SK-N-SH (cell line): ENCODE results near the gene CADM1. TPM values are rescaled to one million over a fixed set of nuclear protein-coding genes. Genes with fewer than 3 reads are reported as not detected.

Experiments used
- CTCF ChIA-PET: fragments of 300-600, 350-600 bp; formaldehyde crosslinking; extraction: SDS; loops from one replicate; lab custom pipeline; 2021; lab: Yijun Ruan, JAX
- POLR2A ChIA-PET: fragments of 350-600 bp; sonication (Branson Sonifier 250); formaldehyde crosslinking; extraction: SDS; loops from one replicate; lab custom pipeline; 2020; ENCODE audit warnings: antibody characterized with exemption, inconsistent platforms; lab: Yijun Ruan, JAX
- DNase-seq: peaks from one replicate; pipeline ENCODE4 v3.0.0; 2012
- H2AFZ ChIP-seq: fragments of 200-600 bp; sonication (generic); 2 replicates; pipeline ENCODE4 v1.8.1; 2016; ENCODE audit warnings: antibody characterized with exemption, mild to moderate bottlenecking, low read depth
- H3F3A ChIP-seq: fragments of 200-600 bp; sonication (generic); replicated peaks from 2 replicates; pipeline ENCODE3; 2016; ENCODE audit warnings: antibody characterized with exemption, mild to moderate bottlenecking; ENCODE audit not compliant: insufficient read depth
- H3K27ac ChIP-seq, 2 experiments: fragments of 200-500 bp in 1 of 2; fragments of 200-600 bp in 1 of 2; sonication (Bioruptor generic) in 1 of 2; sonication (generic), shearing (Covaris generic) in 1 of 2; 2 replicates each; pipeline versions ENCODE4 v1.5.1 to v1.6.1; 2014 to 2016; ENCODE audit warnings: low read depth in 2 of 2, inconsistent platforms in 1 of 2, low read length in 1 of 2, mild to moderate bottlenecking in 1 of 2, mixed read lengths in 1 of 2
- H3K27me3 ChIP-seq: fragments of 200-600 bp; sonication (generic), shearing (Covaris generic); 2 replicates; pipeline ENCODE4 v1.6.1; 2016; ENCODE audit warnings: mixed run types; ENCODE audit not compliant: insufficient read depth
- H3K36me3 ChIP-seq, 2 experiments: fragments of 200-500 bp in 1 of 2; fragments of 200-600 bp in 1 of 2; sonication (Bioruptor generic) in 1 of 2; sonication (generic) in 1 of 2; replicated peaks in 1 of 2; 2 replicates each; pipeline versions ENCODE3 to v1.5.1; 2014 to 2016; ENCODE audit warnings: low read length in 1 of 2, mild to moderate bottlenecking in 1 of 2; ENCODE audit not compliant: insufficient read depth in 2 of 2, control insufficient read depth in 1 of 2
- H3K4me1 ChIP-seq, 2 experiments: fragments of 200-500 bp in 1 of 2; fragments of 200-600 bp in 1 of 2; sonication (Bioruptor generic) in 1 of 2; sonication (generic), shearing (Covaris generic) in 1 of 2; 2 replicates each; pipeline versions ENCODE4 v1.5.1 to v1.6.1; 2014 to 2016; ENCODE audit warnings: low read depth in 1 of 2, low read length in 1 of 2, mixed run types in 1 of 2; ENCODE audit not compliant: insufficient read depth in 2 of 2, control insufficient read depth in 1 of 2
- H3K4me2 ChIP-seq: fragments of 200-600 bp; sonication (generic), shearing (Covaris generic); 2 replicates; pipeline ENCODE4 v1.6.1; 2017; ENCODE audit warnings: mixed run types
- H3K4me3 ChIP-seq, 2 experiments: fragments of 200-500 bp in 1 of 2; fragments of 200-600 bp in 1 of 2; sonication (Bioruptor generic) in 1 of 2; sonication (generic), shearing (Covaris generic) in 1 of 2; 2 replicates each; pipeline versions ENCODE4 v1.5.1 to v1.8.1; 2014 to 2016; ENCODE audit warnings: low read depth in 2 of 2, inconsistent platforms in 1 of 2, low read length in 1 of 2, mild to moderate bottlenecking in 1 of 2, mixed read lengths in 1 of 2, moderate library complexity in 1 of 2
- H3K79me2 ChIP-seq: fragments of 200-600 bp; sonication (generic); 2 replicates; pipeline ENCODE4 v1.8.1; 2017; ENCODE audit warnings: mild to moderate bottlenecking; ENCODE audit not compliant: insufficient read depth
- H3K9ac ChIP-seq: fragments of 200-600 bp; sonication (generic); 2 replicates; pipeline ENCODE4 v1.6.1; 2017; ENCODE audit warnings: mixed run types
- H3K9me2 ChIP-seq: fragments of 200-600 bp; sonication (generic); 2 replicates; pipeline ENCODE4 v1.6.1; 2017; ENCODE audit warnings: mixed run types
- H3K9me3 ChIP-seq: fragments of 200-600 bp; sonication (generic); 2 replicates; pipeline ENCODE4 v1.6.1; 2017; ENCODE audit warnings: mixed run types, mild to moderate bottlenecking, moderate library complexity
- H4K20me1 ChIP-seq: fragments of 200-600 bp; sonication (generic); 2 replicates; pipeline ENCODE4 v1.6.1; 2017; ENCODE audit warnings: mild to moderate bottlenecking, mixed run types; ENCODE audit not compliant: insufficient read depth
- CTCF ChIP-seq: fragments of 200-600 bp; sonication (generic); IDR thresholded peaks from 2 replicates; pipeline ENCODE4 v1.6.1; 2017; ENCODE audit warnings: antibody characterized with exemption, mild to moderate bottlenecking, moderate library complexity
- ELF1 ChIP-seq: IDR thresholded peaks from 2 replicates; pipeline ENCODE4 v1.4.0; 2012
- FOSL2 ChIP-seq: IDR thresholded peaks from 2 replicates; pipeline ENCODE4 v1.4.0; 2012; ENCODE audit warnings: low read depth, mild to moderate bottlenecking, moderate library complexity, borderline replicate concordance
- GABPA ChIP-seq: IDR thresholded peaks from 2 replicates; pipeline ENCODE4 v1.4.0; 2012; ENCODE audit warnings: low read depth, mild to moderate bottlenecking
- GATA2 ChIP-seq: sonication (generic); formaldehyde crosslinking; IDR thresholded peaks from 2 replicates; pipeline ENCODE4 v1.5.0; 2020; ENCODE audit warnings: mild to moderate bottlenecking, missing genetic modification reagents
- MAX ChIP-seq: IDR thresholded peaks from 2 replicates; pipeline ENCODE4 v1.4.0; 2012; ENCODE audit warnings: low read depth
- MEF2A ChIP-seq: IDR thresholded peaks from 2 replicates; pipeline ENCODE4 v1.4.0; 2012; ENCODE audit warnings: low read depth, borderline replicate concordance
- MXI1 ChIP-seq: IDR thresholded peaks from 2 replicates; pipeline ENCODE4 v1.6.1; 2012; ENCODE audit warnings: mild to moderate bottlenecking, low read depth, low read length, improper control_type of control experiment
- NFIC ChIP-seq: IDR thresholded peaks from 2 replicates; pipeline ENCODE4 v1.4.0; 2012; ENCODE audit warnings: borderline replicate concordance
- POLR2AphosphoS5 ChIP-seq: IDR thresholded peaks from 2 replicates; pipeline ENCODE4 v1.6.1; 2012; ENCODE audit warnings: low read depth, low read length
- RAD21 ChIP-seq: IDR thresholded peaks from 2 replicates; pipeline ENCODE4 v1.6.1; 2012; ENCODE audit warnings: mild to moderate bottlenecking, low read length
- RCOR1 ChIP-seq: fragments of 150-350 bp; IDR thresholded peaks from 2 replicates; pipeline ENCODE4 v1.6.1; 2017; ENCODE audit warnings: antibody characterized with exemption, low read length
- RFX5 ChIP-seq: IDR thresholded peaks from 2 replicates; pipeline ENCODE4 v1.6.1; 2012; ENCODE audit warnings: mild to moderate bottlenecking, improper control_type of control experiment, low read length
- RXRA ChIP-seq: IDR thresholded peaks from 2 replicates; pipeline ENCODE4 v1.4.0; 2012; ENCODE audit warnings: low read depth, mild to moderate bottlenecking, borderline replicate concordance
- SIN3A ChIP-seq: IDR thresholded peaks from 2 replicates; pipeline ENCODE4 v1.6.1; 2012; ENCODE audit warnings: low read depth, mild to moderate bottlenecking, low read length, moderate library complexity, borderline replicate concordance
- SMC3 ChIP-seq: IDR thresholded peaks from 2 replicates; pipeline ENCODE4 v1.6.1; 2012; ENCODE audit warnings: low read depth, low read length, improper control_type of control experiment
- TCF12 ChIP-seq: IDR thresholded peaks from 2 replicates; pipeline ENCODE4 v1.4.0; 2012
- TEAD4 ChIP-seq: IDR thresholded peaks from 2 replicates; pipeline ENCODE4 v1.4.0; 2012; ENCODE audit warnings: mild to moderate bottlenecking, borderline replicate concordance; ENCODE audit not compliant: insufficient read depth
- WGBS: methylation state at CpG from one replicate; pipeline ENCODE4 v1.1.6; 2017; ENCODE audit warnings: low lambda C conversion rate; 5-methylcytosine and 5-hydroxymethylcytosine counted together
- polyA plus RNA-seq, 3 experiments: library from polyadenylated mRNA; depleted of rRNA; stranded (reverse); fragments of >200 nt; gene quantifications; 2 replicates each; pipeline ENCODE4 v1.2.3, GENCODE V29; 2012
- TF ChIP-seq, protein P1 (sequence below): fragments of 150-350 bp; IDR thresholded peaks from 2 replicates; pipeline ENCODE4 v1.6.1; 2017; ENCODE audit warnings: antibody characterized with exemption, low read length, low read depth, borderline replicate concordance
- TF ChIP-seq, protein P2 (sequence below): IDR thresholded peaks from 2 replicates; pipeline ENCODE4 v1.4.0; 2012; ENCODE audit warnings: low read depth, borderline replicate concordance

CADM1 gene
- polyA plus RNA-seq, 1 of the 3 experiments (the other 2 are of a cell fraction) = 7.9 TPM

- H3K36me3 ChIP-seq = peaks cover 0 to 16% of the 10 kb centered on the region in 2 experiments
- TF ChIP-seq RCOR1 (no peak), CTCF (peak; percentile 46), SIN3A (no peak), RAD21 (peak; percentile 39)
- TF ChIP-seq, all 33 proteins: peak for 2
- Histone ChIP-seq H3F3A (no peaks in the 10 kb centered on the region), H3K4me3 (no peak overlapping the region), H3K27me3 (no peaks in the 10 kb centered on the region), H3K9me3 (no peaks in the 10 kb centered on the region), H3K9ac (no peak overlapping the region), H3K4me1 (peaks cover 0 to 15% of the 10 kb centered on the region in 2 experiments; a peak in 2 of 4 replicates), H3K4me2 (no peak overlapping the region), H3K79me2 (no peaks in the 10 kb centered on the region), H3K9me2 (no peaks in the 10 kb centered on the region), H2AFZ (no peak overlapping the region), H4K20me1 (no peaks in the 10 kb centered on the region), H3K27ac (no peak overlapping the region)
- ChIA-PET CTCF (interaction anchor here (0.6 to 4.1 kb wide), 19 partner anchors 9 to 759 kb away, joined by 3 to 22 read pairs (median 3); no protein-coding TSS in a partner anchor), POLR2A (no interaction called here)
- WGBS = 74% methylated on average over 11 of the region's 11 CpGs
- DNase-seq = no peak
Observed at GRCh38 chr11:115215694-115216617, 288.3 kb downstream of the CADM1 start.

DNA sequence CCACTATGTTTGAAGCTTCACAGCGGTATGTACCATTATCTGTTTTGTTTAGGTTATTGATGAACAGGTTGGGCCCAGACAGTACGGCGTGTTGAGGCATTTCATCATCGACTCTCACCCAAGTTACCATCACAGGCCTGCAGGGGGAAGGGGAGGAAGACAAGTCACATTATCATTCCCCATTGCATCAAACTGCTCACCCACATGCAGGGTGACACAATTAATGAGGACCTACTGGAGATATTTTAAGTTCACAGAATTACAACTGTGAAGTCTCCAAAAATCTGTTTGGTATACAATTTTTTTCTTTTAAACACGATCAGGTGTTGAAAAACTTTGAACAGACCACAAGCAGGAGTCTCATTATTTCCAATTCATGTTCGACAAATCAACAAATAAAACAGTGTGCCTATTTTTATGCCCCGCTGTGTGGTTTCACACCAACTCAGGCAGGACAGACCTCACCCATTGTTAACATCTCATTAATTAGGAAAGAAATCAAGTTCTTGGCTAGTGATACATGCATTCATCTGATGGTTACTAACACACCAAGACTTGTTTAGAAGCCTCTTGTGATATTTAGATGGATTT is 289.5 kb downstream of the CADM1 start:
- H4K20me1 ChIP-seq = no peaks in the 10 kb centered on the region
- no peak overlapping the region for H3K4me2 ChIP-seq
- no peaks in the 10 kb centered on the region for H3K79me2 ChIP-seq
- no peaks in the 10 kb centered on the region for H3F3A ChIP-seq
- H3K9ac ChIP-seq = no peak overlapping the region
- no peak overlapping the region for H2AFZ ChIP-seq
- ChIA-PET CTCF (interaction anchor here (0.6 to 4.1 kb wide), 11 partner anchors 8 to 760 kb away, joined by 3 to 22 read pairs (median 3); no protein-coding TSS in a partner anchor), POLR2A (no interaction called here)
- H3K4me3 ChIP-seq = no peak overlapping the region
- DNase-seq = no peak
- H3K4me1 ChIP-seq = peaks cover 0 to 9% of the 10 kb centered on the region in 2 experiments; a peak in 2 of 4 replicates
- H3K9me3 ChIP-seq = no peaks in the 10 kb centered on the region
- no peaks in the 10 kb centered on the region for H3K27me3 ChIP-seq
- WGBS = 79% methylated on average over 7 of the region's 7 CpGs
- no peak overlapping the region for H3K27ac ChIP-seq
- peaks cover 0 to 16% of the 10 kb centered on the region in 2 experiments for H3K36me3 ChIP-seq
- H3K9me2 ChIP-seq = no peaks in the 10 kb centered on the region
- no peak for TF ChIP-seq FOSL2
- no peak for TF ChIP-seq GABPA
- no peak for TF ChIP-seq GATA2
- TF ChIP-seq SMC3 = no peak
- TF ChIP-seq POLR2AphosphoS5 = no peak
- TF ChIP-seq CTCF = no peak
- TF ChIP-seq TCF12 = no peak
- no peak for TF ChIP-seq RXRA
- no peak for TF ChIP-seq MAX
- no peak for TF ChIP-seq NFIC
- TF ChIP-seq, protein P1, sequence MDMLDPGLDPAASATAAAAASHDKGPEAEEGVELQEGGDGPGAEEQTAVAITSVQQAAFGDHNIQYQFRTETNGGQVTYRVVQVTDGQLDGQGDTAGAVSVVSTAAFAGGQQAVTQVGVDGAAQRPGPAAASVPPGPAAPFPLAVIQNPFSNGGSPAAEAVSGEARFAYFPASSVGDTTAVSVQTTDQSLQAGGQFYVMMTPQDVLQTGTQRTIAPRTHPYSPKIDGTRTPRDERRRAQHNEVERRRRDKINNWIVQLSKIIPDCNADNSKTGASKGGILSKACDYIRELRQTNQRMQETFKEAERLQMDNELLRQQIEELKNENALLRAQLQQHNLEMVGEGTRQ = no peak
- TF ChIP-seq, protein P2, sequence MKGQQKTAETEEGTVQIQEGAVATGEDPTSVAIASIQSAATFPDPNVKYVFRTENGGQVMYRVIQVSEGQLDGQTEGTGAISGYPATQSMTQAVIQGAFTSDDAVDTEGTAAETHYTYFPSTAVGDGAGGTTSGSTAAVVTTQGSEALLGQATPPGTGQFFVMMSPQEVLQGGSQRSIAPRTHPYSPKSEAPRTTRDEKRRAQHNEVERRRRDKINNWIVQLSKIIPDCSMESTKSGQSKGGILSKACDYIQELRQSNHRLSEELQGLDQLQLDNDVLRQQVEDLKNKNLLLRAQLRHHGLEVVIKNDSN = no peak
- TF ChIP-seq MEF2A = no peak
- no peak for TF ChIP-seq TEAD4
- TF ChIP-seq RFX5 = no peak
- TF ChIP-seq ELF1 = no peak
- no peak for TF ChIP-seq MXI1
- TF ChIP-seq RCOR1 = no peak
